GM23338 (cell line): ENCODE results near the gene MT1HL1. TPM values are rescaled to one million over a fixed set of nuclear protein-coding genes. Genes with fewer than 3 reads are reported as not detected.
A peak's percentile ranks its signal among the peaks of the same experiment; 100 is the strongest.

Source experiments
- ATAC-seq: fragments of 200-7000 bp; cut with Tn5 transposase; 3 replicates; pipeline ENCODE4 v1.9.1; 2020
- DNase-seq: peaks from one replicate; pipeline ENCODE4 v3.0.0-alpha.2; 2015; ENCODE audit warnings: low spot score
- H2AFZ ChIP-seq: fragments of 200-600 bp; sonication (generic); 2 replicates; pipeline ENCODE4 v1.8.0; 2016; ENCODE audit warnings: antibody characterized with exemption, mild to moderate bottlenecking, moderate library complexity
- H3F3A ChIP-seq: fragments of 200-600 bp; sonication (generic); replicated peaks from 2 replicates; pipeline ENCODE4 v1.8.0; 2017; ENCODE audit warnings: antibody characterized with exemption, mixed run types, low read depth
- H3K27ac ChIP-seq: fragments of 200-600 bp; sonication (generic); 2 replicates; pipeline ENCODE4 v1.6.1; 2016; ENCODE audit warnings: low read depth
- H3K27me3 ChIP-seq: fragments of 200-600 bp; sonication (generic); 2 replicates; pipeline ENCODE4 v1.8.0; 2016; ENCODE audit warnings: mild to moderate bottlenecking, mixed run types, moderate library complexity; ENCODE audit not compliant: insufficient read depth
- H3K36me3 ChIP-seq: fragments of 200-600 bp; sonication (generic); 2 replicates; pipeline ENCODE4 v1.8.0; 2016; ENCODE audit warnings: mild to moderate bottlenecking; ENCODE audit not compliant: insufficient read depth
- H3K4me1 ChIP-seq: fragments of 200-600 bp; sonication (generic); 2 replicates; pipeline ENCODE4 v1.8.0; 2016; ENCODE audit warnings: mild to moderate bottlenecking, moderate library complexity; ENCODE audit not compliant: insufficient read depth
- H3K4me2 ChIP-seq: fragments of 200-600 bp; sonication (generic); 2 replicates; pipeline ENCODE4 v1.7.1; 2017; ENCODE audit warnings: mixed run types
- H3K4me3 ChIP-seq: fragments of 200-600 bp; sonication (generic); 2 replicates; pipeline ENCODE4 v1.6.1; 2016; ENCODE audit warnings: mixed run types
- H3K79me2 ChIP-seq: fragments of 200-600 bp; sonication (generic); replicated peaks from 2 replicates; pipeline ENCODE4 v1.8.0; 2017; ENCODE audit warnings: mild to moderate bottlenecking; ENCODE audit not compliant: insufficient read depth
- H3K9me2 ChIP-seq: fragments of 200-600 bp; sonication (generic); 2 replicates; pipeline ENCODE4 v1.8.0; 2017; ENCODE audit not compliant: insufficient read depth
- H4K20me1 ChIP-seq: fragments of 200-600 bp; sonication (generic); replicated peaks from 2 replicates; pipeline ENCODE4 v1.8.0; 2017; ENCODE audit warnings: mild to moderate bottlenecking; ENCODE audit not compliant: insufficient read depth
- H3K27ac Mint-ChIP-seq: 2 replicates; pipeline ENCODE4 v1.8.0; 2020; ENCODE audit warnings: inconsistent platforms, mild to moderate bottlenecking, moderate library complexity, mixed read lengths
- H3K27me3 Mint-ChIP-seq: 3 replicates; pipeline ENCODE4 v1.8.0; 2022; ENCODE audit warnings: low read depth, mild to moderate bottlenecking, moderate library complexity, mixed read lengths, inconsistent platforms; ENCODE audit not compliant: insufficient read depth, poor library complexity
- H3K36me3 Mint-ChIP-seq: 3 replicates; pipeline ENCODE4 v1.8.0; 2021; ENCODE audit warnings: low read depth, mild to moderate bottlenecking, inconsistent platforms, moderate library complexity, mixed read lengths
- H3K4me1 Mint-ChIP-seq: 3 replicates; pipeline ENCODE4 v1.8.0; 2020; ENCODE audit warnings: mild to moderate bottlenecking, inconsistent platforms, mixed read lengths
- H3K4me3 Mint-ChIP-seq: 3 replicates; pipeline ENCODE4 v1.8.0; 2021; ENCODE audit warnings: moderate library complexity, mild to moderate bottlenecking, inconsistent platforms, mixed read lengths
- H3K9me3 Mint-ChIP-seq: 3 replicates; pipeline ENCODE4 v1.8.0; 2020; ENCODE audit warnings: moderate library complexity, mild to moderate bottlenecking, inconsistent platforms, mixed read lengths
- CREB1 ChIP-seq: fragments of 250-450 bp; sonication (Bioruptor Pico); IDR thresholded peaks from 2 replicates; pipeline ENCODE4 v1.5.0; 2020; ENCODE audit warnings: low read depth, mild to moderate bottlenecking, moderate library complexity
- CTCF ChIP-seq, 2 experiments: fragments of 200-600 bp in 1 of 2; sonication (generic) in 1 of 2; conservative IDR thresholded peaks; 2 replicates each; pipeline versions ENCODE4 v1.5.1 to v1.6.1; 2016 to 2017; ENCODE audit warnings: antibody characterized with exemption in 2 of 2, low read depth in 2 of 2, mild to moderate bottlenecking in 2 of 2, moderate library complexity in 1 of 2
- ETS1 ChIP-seq: IDR thresholded peaks from 2 replicates; pipeline ENCODE4 v1.6.1; 2016; ENCODE audit warnings: antibody characterized with exemption
- EZH2 ChIP-seq: fragments of 200-600 bp; sonication (generic); IDR thresholded peaks from one replicate; pipeline ENCODE4 v1.8.0; 2017; ENCODE audit warnings: antibody characterized with exemption, mild to moderate bottlenecking, low read depth; ENCODE audit not compliant: unreplicated experiment
- EZH2phosphoT487 ChIP-seq: fragments of 200-600 bp; sonication (generic); IDR thresholded peaks from one replicate; pipeline ENCODE4 v1.8.1; 2018; ENCODE audit warnings: antibody characterized with exemption; ENCODE audit not compliant: unreplicated experiment
- JUNB ChIP-seq: IDR thresholded peaks from one replicate; pipeline ENCODE4 v1.6.1; 2016; ENCODE audit warnings: antibody characterized with exemption; ENCODE audit not compliant: unreplicated experiment
- NANOG ChIP-seq: IDR thresholded peaks from 2 replicates; pipeline ENCODE4 v1.6.1; 2016; ENCODE audit warnings: antibody characterized with exemption, borderline replicate concordance
- POLR2AphosphoS5 ChIP-seq: IDR thresholded peaks from 2 replicates; pipeline ENCODE4 v1.6.1; 2016; ENCODE audit warnings: antibody characterized with exemption, low read depth
- REST ChIP-seq: IDR thresholded peaks from one replicate; pipeline ENCODE4 v1.6.1; 2018; ENCODE audit warnings: antibody characterized with exemption; ENCODE audit not compliant: unreplicated experiment
- STAT1 ChIP-seq: IDR thresholded peaks from one replicate; pipeline ENCODE4 v1.6.1; 2016; ENCODE audit warnings: antibody characterized with exemption; ENCODE audit not compliant: unreplicated experiment
- ZNF114 ChIP-seq: fragments of 250-450 bp; sonication (Bioruptor Pico); IDR thresholded peaks from 2 replicates; pipeline ENCODE4 v1.5.0; 2020; ENCODE audit warnings: mild to moderate bottlenecking, moderate library complexity
- ZNF331 ChIP-seq: fragments of 250-450 bp; sonication (Bioruptor Pico); IDR thresholded peaks from 2 replicates; pipeline ENCODE4 v1.5.0; 2020; ENCODE audit warnings: low read depth, mild to moderate bottlenecking, moderate library complexity
- ZNF462 ChIP-seq: fragments of 250-450 bp; sonication (Bioruptor Pico); IDR thresholded peaks from 2 replicates; pipeline ENCODE4 v1.5.0; 2020; ENCODE audit warnings: mild to moderate bottlenecking, moderate library complexity
- polyA plus RNA-seq: library from polyadenylated mRNA; unstranded; fragments of >200 nt; fragmentation: Nextera tagmentation; extraction: Ambion mirVana; gene quantifications from 2 replicates; pipeline ENCODE4 v1.2.1, GENCODE V29; 2016
- total RNA-seq: library from RNA; depleted of rRNA; stranded (reverse); fragments of >200 nt; shearing (Covaris generic); gene quantifications from 2 replicates; pipeline ENCODE4 v1.2.3, GENCODE V29; 2014

The MT1HL1 gene
- total and polyA plus RNA-seq, 2 experiments from 2014 or later, result not detected

- Histone ChIP-seq H3K4me1 (peaks cover 6% of the 10 kb centered on the region; the same call in 1 of the 2 replicates), H3F3A (no peaks in the 10 kb centered on the region), H3K4me3 (no peak overlapping the region), H4K20me1 (no peaks in the 10 kb centered on the region), H3K27ac (no peak overlapping the region), H3K36me3 (no peaks in the 10 kb centered on the region; the same call in 1 of the 2 replicates), H3K79me2 (no peaks in the 10 kb centered on the region), H3K4me2 (no peak overlapping the region), H3K9me2 (no peaks in the 10 kb centered on the region), H3K27me3 (no peaks in the 10 kb centered on the region), H2AFZ (peak overlapping the region; percentile 38; the same call in 1 of the 2 replicates)
- DNase-seq (no peak), ATAC-seq (no peak)
- Mint-ChIP-seq H3K4me3 (no peak overlapping the region), H3K27ac (no peak overlapping the region), H3K36me3 (no peaks in the 10 kb centered on the region), H3K9me3 (peaks cover 2% of the 10 kb centered on the region; the same call in 1 of the 3 replicates), H3K27me3 (peaks cover 2% of the 10 kb centered on the region), H3K4me1 (peaks cover 4% of the 10 kb centered on the region; the same call in 1 of the 3 replicates)
- TF ChIP-seq EZH2phosphoT487 (no peak), ETS1 (no peak), ZNF114 (no peak), CREB1 (CRISPR knock-in tag) (no peak), EZH2 (no peak), STAT1 (no peak), ZNF462 (no peak), REST (no peak), POLR2AphosphoS5 (no peak), JUNB (no peak), ZNF331 (CRISPR knock-in tag) (no peak), NANOG (no peak), CTCF (conservative IDR thresholded peaks at IDR 0.05; ENCODE audit: low read depth in 2 of 2) (no peak)
Measured at GRCh38 chr1:236980673-236981072, 23.6 kb downstream of the MT1HL1 start.
